Endothelial cell of umbilical vein (primary cell): ENCODE measurements around the gene MRPL50. TPM values are rescaled to one million over a fixed set of nuclear protein-coding genes. Genes with fewer than 3 reads are reported as not detected.

Source experiments
- BruUV-seq: library from RNA; stranded (reverse); fragments of 400-500 nt; replicated peaks from 2 replicates; lab custom pipeline; 2021; lab: Mats Ljungman, UMichigan
- CTCF ChIA-PET: fragments of 300-600, 350-600 bp; sonication (Branson Sonifier 250); formaldehyde crosslinking; loops from one replicate; lab custom pipeline; 2021; ENCODE audit warnings: antibody characterized with exemption, inconsistent platforms; lab: Charles Lee
- POLR2A ChIA-PET: fragments of 300-600, 350-600 bp; sonication (Branson Sonifier 250); formaldehyde crosslinking; loops from one replicate; lab custom pipeline; 2021; ENCODE audit warnings: antibody characterized with exemption, inconsistent platforms; lab: Charles Lee
- DNase-seq: peaks from one replicate; pipeline ENCODE4 v3.0.0-alpha.2; 2011; ENCODE audit warnings: low read depth, low spot score
- FAIRE-seq: peaks from 2 replicates; lab custom pipeline; 2011; peaks lifted over from hg19 to GRCh38; lab: Jason Lieb, UNC
- H2AFZ ChIP-seq: 2 replicates; pipeline ENCODE4 v1.6.0; 2012; ENCODE audit warnings: low read depth, low read length, control low read depth, inconsistent platforms
- H3K27ac ChIP-seq: 2 replicates; pipeline ENCODE4 v1.5.1; 2011; ENCODE audit warnings: low read depth, mild to moderate bottlenecking, control low read depth, low read length, moderate library complexity; ENCODE audit not compliant: insufficient read depth
- H3K27me3 ChIP-seq, 2 experiments: 2 replicates each; pipeline versions ENCODE4 v1.6.0 to v1.6.1; 2011; ENCODE audit warnings: low read length in 2 of 2, mixed read lengths in 1 of 2; ENCODE audit not compliant: control insufficient read depth in 2 of 2, insufficient read depth in 2 of 2
- H3K36me3 ChIP-seq, 2 experiments: 2 replicates in 1 of 2; 3 replicates in 1 of 2; pipeline ENCODE4 v1.5.1; 2011; ENCODE audit warnings: low read length in 2 of 2, mild to moderate bottlenecking in 1 of 2, moderate library complexity in 1 of 2; ENCODE audit not compliant: control insufficient read depth in 2 of 2, insufficient read depth in 2 of 2; ENCODE audit errors: extremely low read depth in 1 of 2
- H3K4me1 ChIP-seq: 3 replicates; pipeline ENCODE4 v1.5.1; 2011; ENCODE audit warnings: mild to moderate bottlenecking, low read length; ENCODE audit not compliant: control insufficient read depth, insufficient read depth; ENCODE audit errors: extremely low read depth
- H3K4me2 ChIP-seq: 2 replicates; pipeline ENCODE4 v1.6.1; 2011; ENCODE audit warnings: low read length, control low read depth, mixed read lengths; ENCODE audit not compliant: insufficient read depth
- H3K4me3 ChIP-seq, 3 experiments: fragments of 200-600 bp in 1 of 3; sonication (generic), shearing (Covaris generic) in 1 of 3; replicated peaks in 1 of 3; 2 replicates each; pipeline ENCODE4 v1.5.1; 2011 to 2016; ENCODE audit warnings: control low read depth in 3 of 3, low read length in 3 of 3, mild to moderate bottlenecking in 2 of 3, inconsistent platforms in 1 of 3, low read depth in 1 of 3, moderate library complexity in 1 of 3; ENCODE audit not compliant: insufficient read depth in 1 of 3
- H3K79me2 ChIP-seq: 2 replicates; pipeline ENCODE4 v1.6.0; 2012; ENCODE audit warnings: low read length, inconsistent platforms; ENCODE audit not compliant: control insufficient read depth, insufficient read depth
- H3K9ac ChIP-seq: replicated peaks from 2 replicates; pipeline ENCODE3; 2011; ENCODE audit warnings: low read length, control low read depth; ENCODE audit not compliant: insufficient read depth; ENCODE audit errors: extremely low read depth
- H3K9me1 ChIP-seq: replicated peaks from 3 replicates; pipeline ENCODE4 v1.6.0; 2011; ENCODE audit warnings: mild to moderate bottlenecking, low read length; ENCODE audit not compliant: control insufficient read depth, insufficient read depth; ENCODE audit errors: extremely low read depth
- H3K9me3 ChIP-seq: replicated peaks from 2 replicates; pipeline ENCODE4 v1.5.1; 2012; ENCODE audit warnings: low read length, inconsistent platforms; ENCODE audit not compliant: control insufficient read depth, insufficient read depth
- H4K20me1 ChIP-seq: replicated peaks from 2 replicates; pipeline ENCODE3; 2011; ENCODE audit warnings: mild to moderate bottlenecking, low read length; ENCODE audit not compliant: control insufficient read depth, insufficient read depth; ENCODE audit errors: extremely low read depth
- CTCF ChIP-seq, 2 donors: IDR thresholded peaks; 1 replicate in 1 of 2; 2 replicates in 1 of 2; pipeline ENCODE4 v1.5.1; 2011; ENCODE audit warnings: low read length in 2 of 2, mild to moderate bottlenecking in 2 of 2, moderate library complexity in 2 of 2, control low read depth in 1 of 2, inconsistent platforms in 1 of 2, low read depth in 1 of 2; ENCODE audit not compliant: insufficient read depth in 1 of 2; ENCODE audit errors: extremely low read depth in 1 of 2
- EZH2 ChIP-seq: IDR thresholded peaks from 2 replicates; pipeline ENCODE4 v1.6.1; 2012; ENCODE audit warnings: borderline replicate concordance, low read depth, mild to moderate bottlenecking, moderate library complexity, low read length, inconsistent platforms; ENCODE audit not compliant: severe bottlenecking
- FOS ChIP-seq: IDR thresholded peaks from 2 replicates; pipeline ENCODE4 v1.6.1; 2011; ENCODE audit warnings: mild to moderate bottlenecking, low read length, moderate library complexity, borderline replicate concordance; ENCODE audit not compliant: insufficient read depth
- MAX ChIP-seq: IDR thresholded peaks from 2 replicates; pipeline ENCODE4 v1.6.1; 2011; ENCODE audit not compliant: insufficient read depth, insufficient read length
- MYC ChIP-seq: IDR thresholded peaks from one replicate; pipeline ENCODE4 v1.6.1; 2011; ENCODE audit warnings: mild to moderate bottlenecking, low read depth, low read length
- POLR2A ChIP-seq: IDR thresholded peaks from 2 replicates; pipeline ENCODE4 v1.6.1; 2012; ENCODE audit warnings: low read depth, mild to moderate bottlenecking, control low read depth, low read length
- POLR2AphosphoS5 ChIP-seq: IDR thresholded peaks from 2 replicates; pipeline ENCODE4 v1.6.1; 2012; ENCODE audit warnings: low read depth, mild to moderate bottlenecking, control low read depth, low read length, moderate library complexity; ENCODE audit not compliant: insufficient read depth
- dilution Hi-C: fragments of 300-500 bp; cut with MboI; formaldehyde crosslinking; loops from one replicate; pipeline ENCODE4 v1.15.0; 2019; ENCODE audit warnings: low sequenced_read_pairs; ENCODE audit not compliant: extremely low pct_ligation_motif_present
- intact Hi-C: fragments of 100-400 bp; cut with micrococcal nuclease; formaldehyde crosslinking; loops from one replicate; pipeline ENCODE4 v1.10.0; 2022
- polyA plus RNA-seq, 4 experiments: library from polyadenylated mRNA; depleted of rRNA in 3 of 4; stranded (reverse) in 3 of 4; unstranded in 1 of 4; fragments of >200 nt; gene quantifications; 2 replicates each; pipeline versions ENCODE4 v1.2.1 to v1.2.3, GENCODE V29; 2011 to 2012; ENCODE audit warnings: missing spikeins in 1 of 4
- total RNA-seq: library from RNA; stranded (reverse); gene quantifications from 2 replicates; pipeline ENCODE4 v1.2.3, GENCODE V29; 2021

The MRPL50 gene
- total and polyA plus RNA-seq, 2 donors (not counting 3 experiments of a cell fraction or from before 2014, with no cell fraction given): 5.7 to 9.7 TPM

- Histone ChIP-seq H3K9me3 (no peaks in the 10 kb centered on the region), H3K4me1 (no peaks in the 10 kb centered on the region), H3K9ac (no peak overlapping the region), H3K27ac (no peak overlapping the region), H3K9me1 (no peaks in the 10 kb centered on the region), H3K27me3 (no peaks in the 10 kb centered on the region), H4K20me1 (no peaks in the 10 kb centered on the region), H3K4me2 (no peak overlapping the region), H3K79me2 (no peaks in the 10 kb centered on the region), H2AFZ (no peak overlapping the region), H3K36me3 (no peaks in the 10 kb centered on the region), H3K4me3 (no peak overlapping the region)
- CTCF ChIA-PET: interaction anchor here (1.4 kb wide), 1 partner anchor 37 kb away, joined by 3 read pairs; no protein-coding TSS in a partner anchor
- BruUV-seq: no TSS peak
- FAIRE-seq: no peak
- dilution Hi-C loops (no loop called here), intact Hi-C loops (no loop called here)
- no peak for DNase-seq
- POLR2A ChIA-PET: no interaction called here
- TF ChIP-seq CTCF (IDR thresholded peaks at IDR 0.05; ENCODE audit: extremely low read depth in 1 of 2, insufficient read depth in 1 of 2, low read depth in 1 of 2, low read length in 2 of 2) (no peak), MAX (no peak), POLR2AphosphoS5 (no peak), MYC (no peak), POLR2A (no peak), FOS (no peak), EZH2 (no peak)
These were observed 23.2 kb upstream of the MRPL50 start for GRCh38 chr9:101421653-101422065.
